Kidney epithelial cell (primary cell): ENCODE results near the gene LMBRD1. TPM values are rescaled to one million over a fixed set of nuclear protein-coding genes. Genes with fewer than 3 reads are reported as not detected.
"Not testable (repeated sequence)": the region's sequence is repeated elsewhere in the genome, so short reads cannot be mapped to it uniquely, and the experiment has no call there.

Source experiments
- DNase-seq: peaks from one replicate; pipeline ENCODE4 v3.0.0-alpha.2; 2010; ENCODE audit warnings: low read depth
- H3K27me3 ChIP-seq: 2 replicates; pipeline ENCODE4 v1.6.0; 2011; ENCODE audit warnings: low read length; ENCODE audit not compliant: control insufficient read depth, insufficient read depth
- H3K36me3 ChIP-seq: 2 replicates; pipeline ENCODE4 v1.5.1; 2011; ENCODE audit warnings: low read length; ENCODE audit not compliant: control insufficient read depth, insufficient read depth
- H3K4me3 ChIP-seq: 2 replicates; pipeline ENCODE4 v1.5.1; 2011; ENCODE audit warnings: low read depth, mild to moderate bottlenecking, control low read depth, low read length
- CTCF ChIP-seq: IDR thresholded peaks from 2 replicates; pipeline ENCODE4 v1.5.1; 2011; ENCODE audit warnings: mild to moderate bottlenecking, moderate library complexity, low read length, control low read depth, inconsistent platforms; ENCODE audit not compliant: insufficient read depth, poor library complexity, severe bottlenecking
- total RNA-seq: library from RNA; depleted of rRNA; stranded (reverse); fragments of >200 nt; gene quantifications from 2 replicates; pipeline ENCODE4 v1.2.3, GENCODE V29; 2015

LMBRD1 gene
- total RNA-seq, 1 donor from 2014 or later: 33.6 TPM

- DNase-seq: no peak
- TF ChIP-seq CTCF: no peak
- H3K36me3 ChIP-seq: no peaks in the 10 kb centered on the region
- no peak overlapping the region for H3K4me3 ChIP-seq
- no peaks in the 10 kb centered on the region for H3K27me3 ChIP-seq
These were observed 35.7 kb upstream of the LMBRD1 start for GRCh38 chr6:69832558-69832957.

- H3K36me3 ChIP-seq: no peaks in the 10 kb centered on the region
- H3K27me3 ChIP-seq: no peaks in the 10 kb centered on the region
- no peak overlapping the region for H3K4me3 ChIP-seq
- TF ChIP-seq CTCF: no peak
- no peak for DNase-seq
These were observed 30.6 kb upstream of the LMBRD1 start for GRCh38 chr6:69827276-69827893.

- H3K4me3 ChIP-seq: no peak overlapping the region
- no peaks in the 10 kb centered on the region for H3K27me3 ChIP-seq
- TF ChIP-seq CTCF: no peak
- no peak for DNase-seq
- H3K36me3 ChIP-seq: no peaks in the 10 kb centered on the region
These were observed 29.1 kb upstream of the LMBRD1 start for GRCh38 chr6:69825904-69826303.

- H3K36me3 ChIP-seq, H3K4me3 ChIP-seq, DNase-seq, H3K27me3 ChIP-seq: not testable (repeated sequence)
These were observed 27.5 kb upstream of the LMBRD1 start for GRCh38 chr6:69824355-69824754.

- Histone ChIP-seq H3K36me3 (no peaks in the 10 kb centered on the region), H3K27me3 (no peaks in the 10 kb centered on the region), H3K4me3 (no peak overlapping the region)
- DNase-seq: no peak
- no peak for TF ChIP-seq CTCF
These were observed 23.6 kb upstream of the LMBRD1 start for GRCh38 chr6:69820438-69820837.

- Histone ChIP-seq H3K36me3 (no peaks in the 10 kb centered on the region), H3K27me3 (no peaks in the 10 kb centered on the region), H3K4me3 (no peak overlapping the region)
- DNase-seq: no peak
- no peak for TF ChIP-seq CTCF
These were observed 23.2 kb upstream of the LMBRD1 start for GRCh38 chr6:69820018-69820417.
